NK-92 (cell line): ENCODE measurements around the gene WIPF2.
A peak's percentile ranks its signal among the peaks of the same experiment; 100 is the strongest.

ENCODE experiments used
- DNase-seq: peaks from one replicate; lab custom pipeline; 2025; ENCODE audit not compliant: unreplicated experiment; lab: John Stamatoyannopoulos, UW

The WIPF2 gene

GRCh38 chr17:40218740-40219593 is at the start of gene WIPF2:
TSS of gene WIPF2 (plus strand) at chr17:40219304. CDS start at chr17:40256460, 37,156 bp downstream.
- peak; percentile 69 for DNase-seq

- no peak for DNase-seq
Measured at GRCh38 chr17:40170325-40170724, 48.8 kb upstream of the WIPF2 start.

- no peak for DNase-seq
Measured at GRCh38 chr17:40171750-40172149, 47.4 kb upstream of the WIPF2 start.

GRCh38 chr17:40173091-40173777 is 45.9 kb upstream of the WIPF2 start:
- DNase-seq, result no peak

GRCh38 chr17:40173778-40174135 is 45.3 kb upstream of the WIPF2 start:
- no peak for DNase-seq

GRCh38 chr17:40174514-40174913 is 44.6 kb upstream of the WIPF2 start:
- DNase-seq, result no peak

GRCh38 chr17:40175928-40176753 is 43.0 kb upstream of the WIPF2 start:
- no peak for DNase-seq

- no peak for DNase-seq
Measured at GRCh38 chr17:40176754-40177110, 42.4 kb upstream of the WIPF2 start.

GRCh38 chr17:40177275-40177874 is 41.7 kb upstream of the WIPF2 start, which contains the start of gene RAPGEFL1:
TSS of gene RAPGEFL1 (plus strand) at chr17:40177470. CDS start at chr17:40177862, 392 bp downstream.
- DNase-seq, result no peak

GRCh38 chr17:40178021-40178601 is 41.0 kb upstream of the WIPF2 start:
- no peak for DNase-seq

GRCh38 chr17:40178660-40179059 is 40.4 kb upstream of the WIPF2 start:
- no peak for DNase-seq

GRCh38 chr17:40179923-40180659 is 39.0 kb upstream of the WIPF2 start:
- DNase-seq, result no peak

GRCh38 chr17:40180694-40181093 is 38.4 kb upstream of the WIPF2 start:
- DNase-seq, result no peak

- no peak for DNase-seq
Measured at GRCh38 chr17:40181205-40181604, 37.9 kb upstream of the WIPF2 start.

- DNase-seq, result no peak
Measured at GRCh38 chr17:40182606-40183005, 36.5 kb upstream of the WIPF2 start.

GRCh38 chr17:40187238-40187637 is 31.9 kb upstream of the WIPF2 start:
- DNase-seq, result no peak

- no peak for DNase-seq
Measured at GRCh38 chr17:40188694-40189093, 30.4 kb upstream of the WIPF2 start.

GRCh38 chr17:40190197-40191021 is 28.7 kb upstream of the WIPF2 start:
- DNase-seq, result no peak
